AG09319 (cell line): ENCODE measurements around the gene KATNBL1.
"Not testable (repeated sequence)": the region's sequence is repeated elsewhere in the genome, so short reads cannot be mapped to it uniquely, and the experiment has no call there.

ENCODE experiments used
- DNase-seq: peaks from one replicate; pipeline ENCODE4 v3.0.0-alpha.2; 2010; ENCODE audit warnings: low read depth; ENCODE audit errors: extremely low read depth
- CTCF ChIP-seq: IDR thresholded peaks from 2 replicates; pipeline ENCODE4 v1.5.1; 2011; ENCODE audit warnings: low read depth, mild to moderate bottlenecking, inconsistent platforms, low read length, moderate library complexity

The KATNBL1 gene

GRCh38 chr15:34203305-34203704 lies 6.6 kb downstream of the KATNBL1 start:
- no peak for TF ChIP-seq CTCF
- no peak for DNase-seq

- DNase-seq = not testable (repeated sequence)
These were observed 16.6 kb downstream of the KATNBL1 start for GRCh38 chr15:34193272-34193671.

- TF ChIP-seq CTCF = no peak
- no peak for DNase-seq
These were observed 21.2 kb downstream of the KATNBL1 start for GRCh38 chr15:34188711-34189110.

- TF ChIP-seq CTCF = no peak
- DNase-seq = no peak
These were observed 24.2 kb downstream of the KATNBL1 start for GRCh38 chr15:34185666-34186065.

GRCh38 chr15:34182942-34183341 lies 27.0 kb downstream of the KATNBL1 start:
- no peak for DNase-seq
- no peak for TF ChIP-seq CTCF

- TF ChIP-seq CTCF = no peak
- no peak for DNase-seq
These were observed 30.7 kb downstream of the KATNBL1 start for GRCh38 chr15:34179234-34179633.

- DNase-seq = not testable (repeated sequence)
These were observed 43.8 kb downstream of the KATNBL1 start for GRCh38 chr15:34165987-34166573.

GRCh38 chr15:34161329-34161963 lies 48.5 kb downstream of the KATNBL1 start:
- no peak for TF ChIP-seq CTCF
- DNase-seq = no peak
